HG03442 (cell line): Measurements from ENCODE around the gene TBX15.

Source experiments
- ATAC-seq: cut with Tn5 transposase; IDR thresholded peaks from one replicate; pipeline ENCODE4 v1.9.1; 2021; ENCODE audit warnings: mild to moderate bottlenecking, moderate library complexity; ENCODE audit not compliant: unreplicated experiment

Gene TBX15

DNA sequence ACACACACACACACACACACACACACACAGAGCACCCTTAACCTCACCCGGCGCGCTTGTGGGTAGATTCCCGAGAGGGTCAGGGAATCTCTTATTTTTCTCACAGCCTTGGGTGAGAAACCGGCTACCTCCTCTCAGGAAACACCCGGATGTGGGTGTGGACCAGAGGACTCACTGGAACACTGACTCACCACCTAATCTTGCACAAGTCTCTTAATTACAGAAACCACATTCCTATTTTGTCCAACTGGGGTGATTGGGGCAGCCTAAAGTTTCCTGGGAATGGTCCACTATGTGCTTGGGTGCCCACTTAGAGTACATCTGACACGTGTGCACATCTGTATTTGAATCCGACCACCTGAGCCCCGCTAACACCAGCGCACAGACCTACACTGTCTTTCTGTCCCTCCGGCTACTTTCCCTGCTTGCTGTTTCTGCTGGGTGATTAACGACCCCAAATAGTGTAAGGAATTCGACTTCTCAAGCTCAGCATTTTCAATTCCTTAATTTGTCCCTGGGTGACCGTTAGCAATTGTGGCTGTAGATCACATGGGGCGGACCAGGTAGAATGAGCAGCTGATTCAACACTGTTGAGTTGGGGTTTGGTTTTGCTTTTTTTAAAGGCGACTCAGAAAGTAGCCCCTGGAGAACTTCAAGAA is 14.0 kb upstream of the TBX15 start:
- ATAC-seq: no peak

- ATAC-seq: no peak
Measured at GRCh38 chr1:119001181-119002027, 13.3 kb upstream of the TBX15 start.

DNA sequence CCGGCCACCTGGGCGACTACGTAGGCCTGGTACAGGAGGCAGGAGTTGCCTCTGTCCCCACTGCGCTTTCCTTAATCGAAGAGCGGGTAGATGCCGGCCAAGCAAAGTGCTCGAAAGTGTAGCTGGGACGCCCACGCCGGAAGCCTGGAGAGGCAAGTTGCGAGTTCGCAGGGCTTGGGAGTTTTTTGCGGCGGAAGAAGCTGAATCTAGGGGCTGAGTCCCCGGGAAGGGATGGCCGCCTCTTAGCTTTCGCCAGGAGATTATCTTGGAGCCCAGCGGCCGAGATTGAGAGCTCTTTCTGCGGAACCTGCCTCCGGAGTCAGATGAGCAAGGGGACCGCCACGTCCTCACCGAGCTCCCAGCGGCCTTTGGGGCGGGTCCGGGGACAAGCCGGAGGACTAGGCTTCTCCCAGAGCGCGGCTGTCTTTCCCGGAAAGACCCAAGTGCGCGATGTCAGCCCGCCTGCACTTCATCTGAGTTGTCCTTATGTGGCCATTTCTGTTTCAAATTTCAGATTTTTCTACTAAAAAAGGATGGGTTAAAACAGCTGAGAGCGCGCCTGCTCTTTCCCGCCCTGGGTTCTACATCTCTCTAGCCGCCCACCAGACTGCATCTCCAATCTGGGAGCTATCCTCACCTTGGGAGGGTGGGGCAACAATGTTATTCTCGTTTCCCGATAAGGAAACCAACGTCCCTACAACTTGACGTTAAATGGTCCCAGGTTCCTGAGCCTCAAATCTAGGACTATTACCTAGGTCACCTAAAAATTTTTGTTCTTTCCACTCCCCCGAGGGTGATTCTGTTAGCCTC is 12.4 kb upstream of the TBX15 start:
- ATAC-seq: no peak

DNA sequence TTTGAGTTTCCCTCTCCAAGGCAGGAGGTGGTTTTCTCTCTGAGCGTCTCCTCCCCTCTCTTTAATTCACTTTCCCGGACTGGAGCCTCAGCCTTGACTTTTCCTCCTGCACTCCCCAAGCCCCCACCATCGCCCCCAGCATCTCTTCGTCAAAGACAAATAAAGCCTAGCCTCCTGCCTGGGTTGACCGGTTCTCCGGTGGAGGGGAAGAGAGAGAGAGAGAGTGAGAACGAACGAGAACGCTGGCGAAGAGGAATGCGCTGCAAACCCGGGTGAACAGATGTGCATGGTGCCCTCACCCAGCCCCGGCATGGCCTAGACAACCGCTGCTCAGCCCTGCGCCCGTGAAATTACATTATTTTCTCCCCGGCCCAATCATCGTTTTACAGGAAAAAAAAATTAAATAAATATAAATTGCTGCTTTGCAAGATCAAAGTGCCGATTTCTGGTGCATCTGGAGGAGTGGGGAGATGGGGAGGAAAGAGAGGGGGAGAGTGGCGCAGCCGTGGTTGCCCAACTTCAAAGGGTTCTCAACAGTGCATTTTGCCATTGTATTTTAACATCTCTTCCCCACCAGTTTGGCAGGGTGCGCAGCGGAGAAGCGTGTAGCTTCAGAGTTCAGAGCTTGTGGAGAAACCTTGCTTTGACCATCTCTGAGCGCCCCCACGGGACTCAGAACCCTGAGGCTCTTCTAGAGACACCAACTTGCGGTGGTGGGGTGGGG is 11.4 kb upstream of the TBX15 start:
- no peak for ATAC-seq

DNA sequence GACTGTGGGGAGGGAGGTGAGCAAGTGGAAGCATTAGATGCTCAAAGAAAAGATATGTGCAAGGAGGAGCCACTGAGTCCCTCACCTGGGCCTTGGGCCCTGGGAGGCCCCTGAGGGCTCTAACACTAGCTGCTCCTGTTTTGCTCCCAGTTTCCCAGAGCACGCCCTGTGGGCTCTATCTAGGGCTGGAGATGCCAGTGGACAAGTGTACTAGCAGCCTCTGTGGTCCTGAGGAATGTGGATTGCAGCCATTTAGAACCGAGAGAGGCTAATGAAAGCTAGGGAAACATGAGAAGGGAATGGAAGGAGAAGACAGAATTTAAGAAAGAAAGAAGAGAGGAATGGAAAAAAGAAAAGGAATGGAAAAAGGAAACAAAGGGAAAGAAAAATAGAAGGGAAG is 10.0 kb upstream of the TBX15 start:
- no peak for ATAC-seq

GRCh38 chr1:118997225-118997624 is 9.1 kb upstream of the TBX15 start:
- ATAC-seq: no peak

- no peak for ATAC-seq
Measured at GRCh38 chr1:118995312-118996016, 7.3 kb upstream of the TBX15 start.

- ATAC-seq: no peak
Measured at GRCh38 chr1:118993700-118994026, 5.5 kb upstream of the TBX15 start.

GRCh38 chr1:118992868-118993699 is 4.9 kb upstream of the TBX15 start:
- ATAC-seq: no peak

- no peak for ATAC-seq
Measured at GRCh38 chr1:118992237-118992825, 4.2 kb upstream of the TBX15 start.

GRCh38 chr1:118991448-118991847 is 3.3 kb upstream of the TBX15 start:
- ATAC-seq: no peak

DNA sequence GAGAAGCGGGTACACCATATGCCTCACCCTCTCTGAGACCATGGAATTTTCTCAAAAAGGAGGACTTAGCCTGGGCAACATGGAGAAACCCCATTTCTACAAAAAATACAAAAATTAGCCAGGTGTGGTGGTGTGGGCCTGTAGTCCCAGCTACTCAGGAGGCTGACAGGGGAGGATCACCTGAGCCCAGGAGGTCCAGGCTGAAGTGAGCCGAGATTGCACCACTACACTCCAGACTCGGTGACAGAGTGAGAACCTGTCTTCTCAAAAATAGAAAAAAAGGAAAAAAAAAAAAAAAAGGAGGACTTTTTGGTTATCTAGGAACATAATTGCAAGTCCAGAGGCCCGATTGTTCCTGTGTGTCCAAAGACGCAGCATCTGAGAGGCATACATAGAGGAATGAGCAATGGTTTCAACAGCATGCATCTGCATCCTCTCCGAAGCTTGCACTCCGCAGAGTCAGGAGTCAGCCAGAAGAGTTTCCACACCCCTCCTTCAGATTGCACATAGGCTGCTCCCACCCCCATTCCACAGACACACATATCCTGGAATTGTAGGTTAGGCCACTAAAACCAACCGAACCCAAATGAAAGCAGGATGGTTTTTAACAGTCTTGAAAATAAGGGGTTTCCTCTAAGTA is 2.5 kb upstream of the TBX15 start:
- no peak for ATAC-seq

- no peak for ATAC-seq
Measured at GRCh38 chr1:118989878-118990378, 1.8 kb upstream of the TBX15 start.

- ATAC-seq: no peak
Measured at GRCh38 chr1:118989006-118989815, 1.1 kb upstream of the TBX15 start.

- no peak for ATAC-seq
Measured at GRCh38 chr1:118987468-118988185, 516 bp downstream of the TBX15 start.

GRCh38 chr1:118986555-118987467 is 1.3 kb downstream of the TBX15 start:
- no peak for ATAC-seq
